ENCODE data around the gene SCRT2. TPM values are rescaled to one million over a fixed set of nuclear protein-coding genes. Genes with fewer than 3 reads are reported as not detected.

Gene SCRT2
- total and polyA plus RNA-seq, 12 donors = not detected

DNA sequence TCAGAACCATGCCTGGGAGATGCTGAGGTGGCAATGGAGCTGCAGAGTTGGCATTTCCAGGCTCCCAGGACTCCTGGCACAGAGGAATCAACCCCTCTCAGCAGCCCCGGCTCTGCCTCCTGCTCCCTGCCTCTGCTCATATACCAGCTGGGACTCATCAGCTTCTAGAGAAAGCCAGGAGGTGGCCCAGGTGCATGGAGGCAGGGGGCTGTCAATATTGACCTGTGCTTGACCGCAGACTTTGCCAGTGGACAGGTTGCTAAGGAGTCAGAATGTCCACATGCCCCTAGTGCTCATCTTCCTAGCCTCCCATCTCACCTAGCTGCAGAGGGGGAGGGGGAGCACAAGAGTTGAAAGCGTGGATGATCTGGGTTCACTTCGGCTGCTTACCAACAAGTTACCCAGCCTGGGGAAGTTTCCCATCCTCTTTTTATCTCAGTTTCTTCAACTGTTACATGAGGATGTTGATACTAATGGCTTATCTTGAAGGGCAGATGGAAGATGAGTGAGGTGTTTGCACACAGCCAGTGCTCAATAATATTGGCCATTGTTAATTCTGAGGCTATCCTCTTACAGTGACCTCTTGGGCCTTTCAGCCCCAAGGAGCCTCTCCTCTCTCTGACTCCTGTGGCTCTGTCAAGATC lies 9.2 kb upstream of the SCRT2 start:
- TF ChIP-seq POLR2A (IDR thresholded peaks at IDR 0.05) = no peak
- TF ChIP-seq, protein P1, sequence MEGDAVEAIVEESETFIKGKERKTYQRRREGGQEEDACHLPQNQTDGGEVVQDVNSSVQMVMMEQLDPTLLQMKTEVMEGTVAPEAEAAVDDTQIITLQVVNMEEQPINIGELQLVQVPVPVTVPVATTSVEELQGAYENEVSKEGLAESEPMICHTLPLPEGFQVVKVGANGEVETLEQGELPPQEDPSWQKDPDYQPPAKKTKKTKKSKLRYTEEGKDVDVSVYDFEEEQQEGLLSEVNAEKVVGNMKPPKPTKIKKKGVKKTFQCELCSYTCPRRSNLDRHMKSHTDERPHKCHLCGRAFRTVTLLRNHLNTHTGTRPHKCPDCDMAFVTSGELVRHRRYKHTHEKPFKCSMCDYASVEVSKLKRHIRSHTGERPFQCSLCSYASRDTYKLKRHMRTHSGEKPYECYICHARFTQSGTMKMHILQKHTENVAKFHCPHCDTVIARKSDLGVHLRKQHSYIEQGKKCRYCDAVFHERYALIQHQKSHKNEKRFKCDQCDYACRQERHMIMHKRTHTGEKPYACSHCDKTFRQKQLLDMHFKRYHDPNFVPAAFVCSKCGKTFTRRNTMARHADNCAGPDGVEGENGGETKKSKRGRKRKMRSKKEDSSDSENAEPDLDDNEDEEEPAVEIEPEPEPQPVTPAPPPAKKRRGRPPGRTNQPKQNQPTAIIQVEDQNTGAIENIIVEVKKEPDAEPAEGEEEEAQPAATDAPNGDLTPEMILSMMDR (IDR thresholded peaks at IDR 0.05) = no peak
- 75 to 85% (median 80%) methylated on average over 3 to 4 of the region's 4 CpGs for WGBS, 4 donors
- Histone ChIP-seq H3K27me3 (peaks cover 22% of the 10 kb centered on the region), H3K4me1 (replicated peaks in 1 of 2) (no peaks in the 10 kb centered on the region), H3K27ac (no peak overlapping the region), H3K9me3 (replicated peaks in 1 of 3) (no peaks in the 10 kb centered on the region), H3K4me3 (no peak overlapping the region), H3K36me3 (replicated peaks in 1 of 2) (no peaks in the 10 kb centered on the region)
- no peak for DNase-seq
- intact Hi-C loops (cut with DNase I) = no loop called here

DNA sequence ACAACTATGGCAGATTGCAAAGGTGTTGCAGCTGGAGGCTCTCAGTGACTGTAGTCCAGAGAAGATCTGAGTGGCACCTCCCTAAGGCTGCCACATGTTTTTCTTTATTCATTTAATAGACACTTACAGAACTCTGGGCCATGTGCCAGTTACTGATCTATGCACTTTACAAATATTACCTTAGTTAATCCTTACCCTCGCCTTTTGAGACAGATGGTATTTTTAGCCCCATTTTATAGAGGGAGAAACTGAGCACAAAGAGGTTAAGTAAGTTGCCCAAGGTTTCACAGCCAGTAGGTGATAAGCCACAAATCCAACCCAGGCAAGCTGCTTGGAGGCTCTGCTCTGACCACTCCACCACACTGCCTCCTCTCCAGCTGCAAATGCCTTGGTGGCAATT lies 6.5 kb upstream of the SCRT2 start:
- Histone ChIP-seq H3K9me3 (replicated peaks in 1 of 3) (no peaks in the 10 kb centered on the region), H3K27ac (no peak overlapping the region), H3K27me3 (peaks cover 40% of the 10 kb centered on the region), H3K36me3 (replicated peaks in 1 of 2) (no peaks in the 10 kb centered on the region), H3K4me3 (no peak overlapping the region), H3K4me1 (replicated peaks in 1 of 2) (no peaks in the 10 kb centered on the region)
- DNase-seq = no peak
- 72 to 79% (median 77%) methylated on average over 1 of the region's 1 CpG for WGBS, 4 donors
- intact Hi-C loops (cut with DNase I) = no loop called here
- TF ChIP-seq POLR2A (IDR thresholded peaks at IDR 0.05) = no peak
- TF ChIP-seq, protein P1 (IDR thresholded peaks at IDR 0.05) = no peak

DNA sequence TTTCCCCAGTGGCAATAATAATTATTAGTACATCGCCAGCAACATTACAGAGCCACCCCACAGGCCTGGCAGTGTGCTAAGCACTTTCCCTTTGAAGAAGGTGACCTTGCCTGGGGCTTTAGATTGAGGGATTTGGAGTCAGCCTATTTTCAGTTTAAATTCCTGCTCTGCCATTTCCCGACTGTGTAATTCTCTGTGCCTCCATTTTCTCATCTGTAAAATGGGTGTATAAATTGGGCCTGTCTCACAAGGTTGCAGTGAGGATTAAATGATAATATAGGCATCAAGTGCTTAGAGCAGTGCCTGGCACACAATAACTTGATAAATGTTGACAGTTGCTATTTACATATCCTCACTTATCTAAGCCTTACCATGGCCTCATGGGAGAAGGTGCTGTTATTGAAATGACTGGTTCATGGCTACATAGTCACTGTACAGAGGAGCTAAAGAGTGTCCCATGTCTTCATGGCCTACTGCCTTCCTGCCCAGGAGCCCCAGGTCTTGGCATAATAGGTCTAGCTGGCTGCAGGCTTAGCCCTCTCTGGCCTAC lies 5.1 kb upstream of the SCRT2 start:
- intact Hi-C loops (cut with DNase I) = no loop called here
- 58 to 72% (median 65%) methylated on average over 2 of the region's 2 CpGs for WGBS, 4 donors
- peaks cover 0 to 5% of the 10 kb centered on the region in 2 donors for H3K4me1 ChIP-seq (replicated peaks in 1 of 2)
- no peak overlapping the region for H3K27ac ChIP-seq
- no peaks in the 10 kb centered on the region for H3K9me3 ChIP-seq (replicated peaks in 1 of 3)
- TF ChIP-seq, protein P1 (IDR thresholded peaks at IDR 0.05) = no peak
- no peak for TF ChIP-seq POLR2A (IDR thresholded peaks at IDR 0.05)
- no peak overlapping the region for H3K4me3 ChIP-seq
- H3K36me3 ChIP-seq (replicated peaks in 1 of 2) = no peaks in the 10 kb centered on the region
- H3K27me3 ChIP-seq = peaks cover 40% of the 10 kb centered on the region
- no peak for DNase-seq

DNA sequence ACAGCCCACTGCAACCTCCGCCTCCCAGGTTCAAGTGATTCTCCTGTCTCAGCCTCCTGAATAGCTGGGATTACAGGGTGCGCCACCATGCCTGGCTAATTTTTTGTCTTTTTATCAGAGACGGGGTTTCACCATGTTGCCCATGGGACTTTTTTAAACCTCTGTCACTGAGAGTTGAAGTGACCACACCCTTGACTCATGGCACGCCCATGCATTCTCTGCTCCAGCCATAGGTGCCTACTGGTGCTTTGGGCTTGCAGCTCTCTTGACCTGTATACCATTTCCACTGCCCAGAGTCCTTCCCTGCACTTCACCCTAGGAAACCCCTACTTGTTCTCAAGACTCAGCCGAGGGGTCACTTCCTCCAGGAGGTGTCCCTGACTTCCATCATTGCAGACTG lies 2.4 kb upstream of the SCRT2 start:
- DNase-seq = no peak
- TF ChIP-seq, protein P1 (IDR thresholded peaks at IDR 0.05) = no peak
- TF ChIP-seq POLR2A (IDR thresholded peaks at IDR 0.05) = no peak
- Histone ChIP-seq H3K36me3 (replicated peaks in 1 of 2) (no peaks in the 10 kb centered on the region), H3K4me1 (replicated peaks in 1 of 2) (peaks cover 0 to 12% of the 10 kb centered on the region in 2 donors), H3K27me3 (peaks cover 40% of the 10 kb centered on the region), H3K27ac (no peak overlapping the region), H3K9me3 (replicated peaks in 1 of 3) (no peaks in the 10 kb centered on the region), H3K4me3 (no peak overlapping the region)
- 76 to 87% (median 83%) methylated on average over 5 of the region's 5 CpGs for WGBS, 4 donors
- intact Hi-C loops (cut with DNase I) = no loop called here
